WTC11 (cell line): ENCODE measurements around the gene SPINK7. TPM values are rescaled to one million over a fixed set of nuclear protein-coding genes. Genes with fewer than 3 reads are reported as not detected.

ENCODE experiments used
- ATAC-seq: fragments of 200-7000 bp; cut with Tn5 transposase; 2 replicates; pipeline ENCODE4 v1.10.0; 2021; ENCODE audit warnings: mild to moderate bottlenecking, moderate library complexity
- Bru-seq: library from RNA; stranded (reverse); fragments of 400-500 nt; gene quantifications from one replicate; lab custom pipeline; 2021; lab: Mats Ljungman, UMichigan
- CTCF ChIA-PET: fragments of 300-600 bp; sonication (Branson Sonifier 250); formaldehyde crosslinking; loops from one replicate; lab custom pipeline; 2021; ENCODE audit warnings: antibody characterized with exemption; lab: Charles Lee
- POLR2A ChIA-PET: fragments of 350-600 bp; sonication (Branson Sonifier 250); formaldehyde crosslinking; loops from one replicate; lab custom pipeline; 2021; ENCODE audit warnings: antibody characterized with exemption; lab: Charles Lee
- DNase-seq: peaks from one replicate; pipeline ENCODE4 v3.0.0; 2021; ENCODE audit warnings: low spot score
- H3K27ac Mint-ChIP-seq: 2 replicates; pipeline ENCODE4 v1.8.0; 2021; ENCODE audit warnings: mixed read lengths
- H3K27me3 Mint-ChIP-seq: 2 replicates; pipeline ENCODE4 v1.8.0; 2021; ENCODE audit warnings: low read depth, mild to moderate bottlenecking, moderate library complexity, mixed read lengths
- H3K36me3 Mint-ChIP-seq: 2 replicates; pipeline ENCODE4 v1.8.0; 2021; ENCODE audit warnings: mixed read lengths
- H3K4me1 Mint-ChIP-seq: 2 replicates; pipeline ENCODE4 v1.8.0; 2022; ENCODE audit warnings: mixed read lengths
- H3K4me3 Mint-ChIP-seq: 2 replicates; pipeline ENCODE4 v1.8.0; 2021; ENCODE audit warnings: mild to moderate bottlenecking, moderate library complexity, mixed read lengths
- H3K9me3 Mint-ChIP-seq: 2 replicates; pipeline ENCODE4 v1.8.0; 2021; ENCODE audit warnings: mixed read lengths
- EMX1 ChIP-seq: fragments of 250-450 bp; sonication (Bioruptor Pico); IDR thresholded peaks from 2 replicates; pipeline ENCODE4 v1.8.0; 2021; ENCODE audit warnings: mild to moderate bottlenecking
- GTF2I ChIP-seq: fragments of 250-450 bp; sonication (Bioruptor Pico); conservative IDR thresholded peaks from 2 replicates; pipeline ENCODE4 v1.4.0; 2021; ENCODE audit warnings: mild to moderate bottlenecking
- IRF2 ChIP-seq: sonication (generic); formaldehyde crosslinking; IDR thresholded peaks from 2 replicates; pipeline ENCODE4 v1.8.0; 2022; ENCODE audit warnings: low read depth, missing genetic modification reagents, borderline replicate concordance
- JAZF1 ChIP-seq: fragments of 250-450 bp; sonication (Bioruptor Pico); IDR thresholded peaks from 2 replicates; pipeline ENCODE4 v1.9.0; 2021; ENCODE audit warnings: moderate library complexity, mild to moderate bottlenecking, inconsistent platforms
- MYBL2 ChIP-seq: sonication (generic); formaldehyde crosslinking; IDR thresholded peaks from 2 replicates; pipeline ENCODE4 v1.8.1; 2023; ENCODE audit warnings: mild to moderate bottlenecking, moderate library complexity, missing genetic modification reagents
- NFE2L1 ChIP-seq: sonication (generic); formaldehyde crosslinking; IDR thresholded peaks from 2 replicates; pipeline ENCODE4 v1.8.1; 2023; ENCODE audit warnings: missing genetic modification reagents
- NR3C1 ChIP-seq: sonication (generic); formaldehyde crosslinking; conservative IDR thresholded peaks from 2 replicates; pipeline ENCODE4 v1.8.1; 2023; ENCODE audit warnings: low read depth, mild to moderate bottlenecking, missing genetic modification reagents
- long read RNA-seq, 3 experiments: library from RNA in 1 of 3; library from capped mRNA in 1 of 3; library from polyadenylated mRNA in 1 of 3; unstranded in 2 of 3; stranded (forward) in 1 of 3; transcript quantifications; one replicate each; pipeline ENCODE4 v2.0.0, GENCODE V29; 2021
- total RNA-seq: library from RNA; stranded (reverse); gene quantifications from 3 replicates; pipeline ENCODE4 v1.2.3, GENCODE V29; 2021
- TF ChIP-seq, protein P1 (sequence below): sonication (generic); formaldehyde crosslinking; IDR thresholded peaks from 2 replicates; pipeline ENCODE4 v1.8.1; 2023; ENCODE audit warnings: mild to moderate bottlenecking, missing genetic modification reagents, moderate library complexity
- TF ChIP-seq, protein P2 (sequence below): sonication (generic); formaldehyde crosslinking; IDR thresholded peaks from 2 replicates; pipeline ENCODE4 v1.8.1; 2023; ENCODE audit warnings: mild to moderate bottlenecking, missing genetic modification reagents, borderline replicate concordance
- TF ChIP-seq, protein P3 (sequence below): fragments of 250-450 bp; sonication (Bioruptor Pico); conservative IDR thresholded peaks from 2 replicates; pipeline ENCODE4 v1.9.0; 2021; ENCODE audit warnings: mild to moderate bottlenecking
- TF ChIP-seq, protein P4 (sequence below): sonication (generic); formaldehyde crosslinking; IDR thresholded peaks from 2 replicates; pipeline ENCODE4 v1.8.0; 2022; ENCODE audit warnings: missing genetic modification reagents
- TF ChIP-seq, protein P5 (sequence below): sonication (generic); formaldehyde crosslinking; IDR thresholded peaks from 2 replicates; pipeline ENCODE4 v1.8.1; 2022; ENCODE audit warnings: mild to moderate bottlenecking, missing genetic modification reagents, moderate library complexity, borderline replicate concordance
- TF ChIP-seq, protein P6 (sequence below): sonication (generic); formaldehyde crosslinking; IDR thresholded peaks from 2 replicates; pipeline ENCODE4 v1.8.1; 2022; ENCODE audit warnings: low read depth, missing genetic modification reagents, borderline replicate concordance

The SPINK7 gene
- total RNA-seq (not detected in 3 replicates), Bru-seq, nascent RNA (not detected)
- long read RNA-seq, experiment 1: 0 reads
- long read RNA-seq, experiment 2: 0 reads
- long read RNA-seq, experiment 3: 0 reads

DNA sequence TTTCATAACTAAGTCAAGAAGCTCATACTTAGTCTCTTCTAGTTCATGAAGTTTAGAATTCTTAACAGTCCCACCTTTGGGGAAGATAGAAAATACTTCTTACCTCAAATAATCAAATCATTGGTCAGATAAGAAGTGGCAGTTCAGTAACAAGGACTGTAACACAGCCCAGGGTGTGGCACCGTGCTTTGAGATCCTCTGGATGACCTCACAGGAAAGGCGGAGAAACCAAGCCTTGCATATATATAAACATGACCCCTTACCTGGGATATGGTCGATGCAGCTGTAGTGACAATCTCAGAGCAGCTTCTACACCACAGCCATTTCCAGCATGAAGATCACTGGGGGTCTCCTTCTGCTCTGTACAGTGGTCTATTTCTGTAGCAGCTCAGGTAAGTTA lies at the start of gene SPINK7:
TSS of gene SPINK7 (plus strand) at position 271 of the 400 bp plus-strand sequence. CDS start at position 332, 61 bp downstream.
- H3K4me3 Mint-ChIP-seq: no peak within 1 kb of the TSS
- H3K27ac Mint-ChIP-seq: no peak within 1 kb of the TSS
- H3K4me1 Mint-ChIP-seq: 0 out of 2 replicates have a peak, but pooled peaks cover 3% of the 10 kb centered on the region
- no peak for ATAC-seq
- H3K36me3 Mint-ChIP-seq: no peaks in the 10 kb centered on the region
- TF ChIP-seq, protein P1, sequence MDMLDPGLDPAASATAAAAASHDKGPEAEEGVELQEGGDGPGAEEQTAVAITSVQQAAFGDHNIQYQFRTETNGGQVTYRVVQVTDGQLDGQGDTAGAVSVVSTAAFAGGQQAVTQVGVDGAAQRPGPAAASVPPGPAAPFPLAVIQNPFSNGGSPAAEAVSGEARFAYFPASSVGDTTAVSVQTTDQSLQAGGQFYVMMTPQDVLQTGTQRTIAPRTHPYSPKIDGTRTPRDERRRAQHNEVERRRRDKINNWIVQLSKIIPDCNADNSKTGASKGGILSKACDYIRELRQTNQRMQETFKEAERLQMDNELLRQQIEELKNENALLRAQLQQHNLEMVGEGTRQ (CRISPR knock-in tag): no peak
- no peak for TF ChIP-seq GTF2I (CRISPR knock-in tag)
- TF ChIP-seq MYBL2 (CRISPR knock-in tag): no peak
- no peak for TF ChIP-seq EMX1 (CRISPR knock-in tag)
- no peak for TF ChIP-seq NFE2L1 (CRISPR knock-in tag)
- no peak for TF ChIP-seq IRF2
- TF ChIP-seq JAZF1: no peak
- TF ChIP-seq, protein P2, sequence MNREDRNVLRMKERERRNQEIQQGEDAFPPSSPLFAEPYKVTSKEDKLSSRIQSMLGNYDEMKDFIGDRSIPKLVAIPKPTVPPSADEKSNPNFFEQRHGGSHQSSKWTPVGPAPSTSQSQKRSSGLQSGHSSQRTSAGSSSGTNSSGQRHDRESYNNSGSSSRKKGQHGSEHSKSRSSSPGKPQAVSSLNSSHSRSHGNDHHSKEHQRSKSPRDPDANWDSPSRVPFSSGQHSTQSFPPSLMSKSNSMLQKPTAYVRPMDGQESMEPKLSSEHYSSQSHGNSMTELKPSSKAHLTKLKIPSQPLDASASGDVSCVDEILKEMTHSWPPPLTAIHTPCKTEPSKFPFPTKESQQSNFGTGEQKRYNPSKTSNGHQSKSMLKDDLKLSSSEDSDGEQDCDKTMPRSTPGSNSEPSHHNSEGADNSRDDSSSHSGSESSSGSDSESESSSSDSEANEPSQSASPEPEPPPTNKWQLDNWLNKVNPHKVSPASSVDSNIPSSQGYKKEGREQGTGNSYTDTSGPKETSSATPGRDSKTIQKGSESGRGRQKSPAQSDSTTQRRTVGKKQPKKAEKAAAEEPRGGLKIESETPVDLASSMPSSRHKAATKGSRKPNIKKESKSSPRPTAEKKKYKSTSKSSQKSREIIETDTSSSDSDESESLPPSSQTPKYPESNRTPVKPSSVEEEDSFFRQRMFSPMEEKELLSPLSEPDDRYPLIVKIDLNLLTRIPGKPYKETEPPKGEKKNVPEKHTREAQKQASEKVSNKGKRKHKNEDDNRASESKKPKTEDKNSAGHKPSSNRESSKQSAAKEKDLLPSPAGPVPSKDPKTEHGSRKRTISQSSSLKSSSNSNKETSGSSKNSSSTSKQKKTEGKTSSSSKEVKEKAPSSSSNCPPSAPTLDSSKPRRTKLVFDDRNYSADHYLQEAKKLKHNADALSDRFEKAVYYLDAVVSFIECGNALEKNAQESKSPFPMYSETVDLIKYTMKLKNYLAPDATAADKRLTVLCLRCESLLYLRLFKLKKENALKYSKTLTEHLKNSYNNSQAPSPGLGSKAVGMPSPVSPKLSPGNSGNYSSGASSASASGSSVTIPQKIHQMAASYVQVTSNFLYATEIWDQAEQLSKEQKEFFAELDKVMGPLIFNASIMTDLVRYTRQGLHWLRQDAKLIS (CRISPR knock-in tag): no peak
- TF ChIP-seq, protein P3, sequence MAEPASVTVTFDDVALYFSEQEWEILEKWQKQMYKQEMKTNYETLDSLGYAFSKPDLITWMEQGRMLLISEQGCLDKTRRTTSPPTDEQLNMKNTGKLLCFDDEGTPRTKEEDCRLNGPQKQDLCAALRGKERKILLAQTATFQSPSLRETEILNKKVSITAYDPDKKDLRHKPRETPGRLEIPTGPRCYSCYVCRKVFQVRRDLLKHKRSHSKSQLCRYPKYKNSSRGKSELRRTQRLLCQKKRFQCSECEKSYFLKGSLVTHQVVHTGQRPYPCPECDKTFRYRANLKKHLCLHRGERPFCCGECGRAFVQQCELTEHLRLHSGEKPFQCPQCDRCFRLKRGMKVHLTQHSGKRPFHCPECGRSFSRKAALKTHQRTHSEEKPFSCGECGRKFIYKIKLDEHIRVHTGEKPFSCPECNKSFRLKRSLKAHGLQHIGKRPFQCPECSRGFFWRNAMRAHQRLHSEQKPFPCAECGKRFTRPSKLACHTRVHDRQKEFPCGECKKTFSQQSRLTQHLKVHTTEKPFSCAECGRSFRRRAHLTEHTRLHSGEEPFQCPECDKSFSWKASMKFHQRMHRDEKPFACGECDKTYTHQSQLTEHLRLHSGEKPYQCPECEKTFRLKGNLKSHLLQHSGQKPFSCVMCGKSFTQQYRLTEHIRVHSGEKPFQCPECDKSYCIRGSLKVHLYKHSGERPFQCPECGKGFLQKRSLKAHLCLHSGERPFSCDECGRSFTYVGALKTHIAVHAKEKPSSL (CRISPR knock-in tag): no peak
- TF ChIP-seq NR3C1: no peak
- TF ChIP-seq, protein P4, sequence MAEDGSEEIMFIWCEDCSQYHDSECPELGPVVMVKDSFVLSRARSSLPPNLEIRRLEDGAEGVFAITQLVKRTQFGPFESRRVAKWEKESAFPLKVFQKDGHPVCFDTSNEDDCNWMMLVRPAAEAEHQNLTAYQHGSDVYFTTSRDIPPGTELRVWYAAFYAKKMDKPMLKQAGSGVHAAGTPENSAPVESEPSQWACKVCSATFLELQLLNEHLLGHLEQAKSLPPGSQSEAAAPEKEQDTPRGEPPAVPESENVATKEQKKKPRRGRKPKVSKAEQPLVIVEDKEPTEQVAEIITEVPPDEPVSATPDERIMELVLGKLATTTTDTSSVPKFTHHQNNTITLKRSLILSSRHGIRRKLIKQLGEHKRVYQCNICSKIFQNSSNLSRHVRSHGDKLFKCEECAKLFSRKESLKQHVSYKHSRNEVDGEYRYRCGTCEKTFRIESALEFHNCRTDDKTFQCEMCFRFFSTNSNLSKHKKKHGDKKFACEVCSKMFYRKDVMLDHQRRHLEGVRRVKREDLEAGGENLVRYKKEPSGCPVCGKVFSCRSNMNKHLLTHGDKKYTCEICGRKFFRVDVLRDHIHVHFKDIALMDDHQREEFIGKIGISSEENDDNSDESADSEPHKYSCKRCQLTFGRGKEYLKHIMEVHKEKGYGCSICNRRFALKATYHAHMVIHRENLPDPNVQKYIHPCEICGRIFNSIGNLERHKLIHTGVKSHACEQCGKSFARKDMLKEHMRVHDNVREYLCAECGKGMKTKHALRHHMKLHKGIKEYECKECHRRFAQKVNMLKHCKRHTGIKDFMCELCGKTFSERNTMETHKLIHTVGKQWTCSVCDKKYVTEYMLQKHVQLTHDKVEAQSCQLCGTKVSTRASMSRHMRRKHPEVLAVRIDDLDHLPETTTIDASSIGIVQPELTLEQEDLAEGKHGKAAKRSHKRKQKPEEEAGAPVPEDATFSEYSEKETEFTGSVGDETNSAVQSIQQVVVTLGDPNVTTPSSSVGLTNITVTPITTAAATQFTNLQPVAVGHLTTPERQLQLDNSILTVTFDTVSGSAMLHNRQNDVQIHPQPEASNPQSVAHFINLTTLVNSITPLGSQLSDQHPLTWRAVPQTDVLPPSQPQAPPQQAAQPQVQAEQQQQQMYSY (CRISPR knock-in tag): no peak
- TF ChIP-seq, protein P5, sequence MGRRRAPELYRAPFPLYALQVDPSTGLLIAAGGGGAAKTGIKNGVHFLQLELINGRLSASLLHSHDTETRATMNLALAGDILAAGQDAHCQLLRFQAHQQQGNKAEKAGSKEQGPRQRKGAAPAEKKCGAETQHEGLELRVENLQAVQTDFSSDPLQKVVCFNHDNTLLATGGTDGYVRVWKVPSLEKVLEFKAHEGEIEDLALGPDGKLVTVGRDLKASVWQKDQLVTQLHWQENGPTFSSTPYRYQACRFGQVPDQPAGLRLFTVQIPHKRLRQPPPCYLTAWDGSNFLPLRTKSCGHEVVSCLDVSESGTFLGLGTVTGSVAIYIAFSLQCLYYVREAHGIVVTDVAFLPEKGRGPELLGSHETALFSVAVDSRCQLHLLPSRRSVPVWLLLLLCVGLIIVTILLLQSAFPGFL: no peak
- TF ChIP-seq, protein P6, sequence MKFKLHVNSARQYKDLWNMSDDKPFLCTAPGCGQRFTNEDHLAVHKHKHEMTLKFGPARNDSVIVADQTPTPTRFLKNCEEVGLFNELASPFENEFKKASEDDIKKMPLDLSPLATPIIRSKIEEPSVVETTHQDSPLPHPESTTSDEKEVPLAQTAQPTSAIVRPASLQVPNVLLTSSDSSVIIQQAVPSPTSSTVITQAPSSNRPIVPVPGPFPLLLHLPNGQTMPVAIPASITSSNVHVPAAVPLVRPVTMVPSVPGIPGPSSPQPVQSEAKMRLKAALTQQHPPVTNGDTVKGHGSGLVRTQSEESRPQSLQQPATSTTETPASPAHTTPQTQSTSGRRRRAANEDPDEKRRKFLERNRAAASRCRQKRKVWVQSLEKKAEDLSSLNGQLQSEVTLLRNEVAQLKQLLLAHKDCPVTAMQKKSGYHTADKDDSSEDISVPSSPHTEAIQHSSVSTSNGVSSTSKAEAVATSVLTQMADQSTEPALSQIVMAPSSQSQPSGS (CRISPR knock-in tag): no peak
- ChIA-PET POLR2A (no interaction called here), CTCF (interaction anchor here (1.0 kb wide), 1 partner anchor 14 kb away, joined by 3 read pairs; no protein-coding TSS in a partner anchor)
- no peak for DNase-seq
- peaks cover 19% of the 10 kb centered on the region for H3K9me3 Mint-ChIP-seq
- H3K27me3 Mint-ChIP-seq: peaks cover 11% of the 10 kb centered on the region
